Psoas muscle (tissue), 8 donors: Measurements from ENCODE around the gene SYT7. TPM values are rescaled to one million over a fixed set of nuclear protein-coding genes. Genes with fewer than 3 reads are reported as not detected.
A peak's percentile ranks its signal among the peaks of the same experiment; 100 is the strongest.

Experiments used
- ATAC-seq, 4 donors: fragments of 200-7000 bp; cut with Tn5 transposase; one replicate each; pipeline ENCODE4 v1.9.1; 2020; ENCODE audit warnings: moderate library complexity in 3 of 4, mild to moderate bottlenecking in 2 of 4
- DNase-seq, 2 donors: peaks; one replicate each; pipeline ENCODE4 v3.0.0-alpha.2; 2020
- H3K27ac ChIP-seq: fragments of 200-600 bp; one replicate; pipeline ENCODE4 v1.8.0; 2022
- H3K27me3 ChIP-seq, 3 donors: fragments of 200-600 bp in 1 of 3; one replicate each; pipeline versions ENCODE4 v1.6.1 to v1.8.0; 2013 to 2022; ENCODE audit warnings: low read length in 2 of 3, mild to moderate bottlenecking in 2 of 3, moderate library complexity in 1 of 3; ENCODE audit not compliant: insufficient read depth in 3 of 3
- H3K36me3 ChIP-seq, 2 donors: fragments of 200-600 bp in 1 of 2; one replicate each; pipeline versions ENCODE4 v1.6.1 to v1.8.0; 2013 to 2022; ENCODE audit warnings: low read depth in 1 of 2, mild to moderate bottlenecking in 1 of 2, moderate library complexity in 1 of 2; ENCODE audit not compliant: insufficient read depth in 1 of 2
- H3K4me1 ChIP-seq: fragments of 200-600 bp; one replicate; pipeline ENCODE4 v1.8.0; 2022
- H3K4me3 ChIP-seq: fragments of 200-600 bp; one replicate; pipeline ENCODE4 v1.8.0; 2022; ENCODE audit warnings: mild to moderate bottlenecking
- H3K9me3 ChIP-seq: fragments of 200-600 bp; one replicate; pipeline ENCODE4 v1.8.0; 2022
- CTCF ChIP-seq: fragments of 200-600 bp; IDR thresholded peaks from one replicate; pipeline ENCODE4 v1.8.0; 2022; ENCODE audit warnings: antibody characterized with exemption
- WGBS, 3 donors: extraction: QIAGEN DNeasy Blood & Tissue Kit; methylation state at CpG; one replicate each; pipeline versions ENCODE4 v1.1.6 to v1.1.7; 2013; 5-methylcytosine and 5-hydroxymethylcytosine counted together
- intact Hi-C, 2 donors: fragments of 100-400 bp; cut with DNase I; formaldehyde crosslinking; loops; one replicate each; pipeline versions ENCODE4 v1.11.0 to v1.14.2; 2022
- polyA plus RNA-seq, 3 donors: library from polyadenylated mRNA; stranded (reverse); fragments of 200-250 nt; gene quantifications; one replicate each; pipeline ENCODE4 v1.2.3, GENCODE V29; 2013
- total RNA-seq, 4 donors: library from RNA; stranded (reverse); fragmentation: NEBNext Ultra II Directional in 2 of 4; extraction: Animal tissue kit (Norgen Biotek cat#: 25700) in 2 of 4; gene quantifications; one replicate each; pipeline versions ENCODE4 v1.2.1 to v1.2.4, GENCODE V29; 2021 to 2023
- donor health status: healthy with polysubstance abuse.
- donor health status: DM: no; HTN: no; CAD: no; lungs with moderate emphysema.
- donor health status: Bipolar disorder and iron deficiency.
- donor health status: healthy.
- donor health status: DM: yes; HTN: yes; CAD: no.
- donor health status: DM: no; HTN: no; CAD: no.
- donor health status: DM: no; HTN: no; CAD: no.
- donor health status: DM: yes; HTN: yes; CAD: no.

Gene SYT7
- total and polyA plus RNA-seq, 7 donors = 0.96 to 3.5 (median 2.1) TPM

- peaks cover 0 to 22% (median 6%) of the 10 kb centered on the region in 3 donors for H3K27me3 ChIP-seq
- intact Hi-C loops = no loop called here
- TF ChIP-seq CTCF = peak; percentile 29
Observed at GRCh38 chr11:61567286-61568061, 13.4 kb downstream of the SYT7 start.

GRCh38 chr11:61564936-61565696 lies 15.8 kb downstream of the SYT7 start:
- Histone ChIP-seq H3K27me3 (peaks cover 0 to 10% (median 6%) of the 10 kb centered on the region in 3 donors), H3K4me1 (no peaks in the 10 kb centered on the region), H3K9me3 (no peaks in the 10 kb centered on the region), H3K27ac (no peak overlapping the region), H3K36me3 (no peaks in the 10 kb centered on the region), H3K4me3 (no peak overlapping the region)
- intact Hi-C loops = no loop called here
- DNase-seq (no peak), ATAC-seq (no peak)
- TF ChIP-seq CTCF = no peak
- 56 to 62% (median 61%) methylated on average over 8 of the region's 8 CpGs for WGBS, 3 donors

More at GRCh38 chr11:61567286-61568061, 13.4 kb downstream of the SYT7 start:
- no peak overlapping the region for H3K4me3 ChIP-seq
- H3K36me3 ChIP-seq = no peaks in the 10 kb centered on the region
- H3K4me1 ChIP-seq = no peaks in the 10 kb centered on the region
- no peaks in the 10 kb centered on the region for H3K9me3 ChIP-seq
- no peak overlapping the region for H3K27ac ChIP-seq
- DNase-seq = peak; percentile 75 to 86
- 1 to 4% (median 3%) methylated on average over 45 to 46 of the region's 46 CpGs for WGBS, 3 donors
- peak; percentile 85 to 92 (median 86) for ATAC-seq

GRCh38 chr11:61560751-61561150 lies 20.1 kb downstream of the SYT7 start:
- Histone ChIP-seq H3K4me3 (no peak overlapping the region), H3K27ac (no peak overlapping the region), H3K4me1 (no peaks in the 10 kb centered on the region), H3K9me3 (no peaks in the 10 kb centered on the region), H3K36me3 (no peaks in the 10 kb centered on the region), H3K27me3 (peaks cover 0 to 27% (median 10%) of the 10 kb centered on the region in 3 donors)
- 50 to 58% (median 55%) methylated on average over 6 of the region's 6 CpGs for WGBS, 3 donors
- ATAC-seq (no peak), DNase-seq (no peak)
- intact Hi-C loops = no loop called here
- TF ChIP-seq CTCF = no peak

GRCh38 chr11:61556621-61557020 lies 24.3 kb downstream of the SYT7 start:
- intact Hi-C loops = no loop called here
- Histone ChIP-seq H3K27me3 (peaks cover 0 to 55% (median 14%) of the 10 kb centered on the region in 3 donors), H3K9me3 (no peaks in the 10 kb centered on the region), H3K36me3 (no peaks in the 10 kb centered on the region), H3K4me1 (no peaks in the 10 kb centered on the region), H3K27ac (no peak overlapping the region), H3K4me3 (no peak overlapping the region)
- ATAC-seq (no peak), DNase-seq (no peak)
- 59 to 63% (median 61%) methylated on average over 3 of the region's 3 CpGs for WGBS, 3 donors
- no peak for TF ChIP-seq CTCF
